Measurements from ENCODE around the gene AFAP1L1. TPM values are rescaled to one million over a fixed set of nuclear protein-coding genes. Genes with fewer than 3 reads are reported as not detected.

The AFAP1L1 gene
- total and polyA plus RNA-seq, 2 experiments from 2014 or later = 1.2 to 2.3 TPM

- H3K9me2 ChIP-seq (replicated peaks; ENCODE audit: insufficient read depth) = no peaks in the 10 kb centered on the region
- H3K9me3 ChIP-seq (ENCODE audit: low read depth) = no peaks in the 10 kb centered on the region
- H3K4me1 ChIP-seq (ENCODE audit: insufficient read depth) = no peaks in the 10 kb centered on the region
- TF ChIP-seq CTCF (IDR thresholded peaks at IDR 0.05; ENCODE audit: poor library complexity) (no peak), EZH2phosphoT487 (IDR thresholded peaks at IDR 0.05; ENCODE audit: low read depth, severe bottlenecking, unreplicated experiment) (no peak), EZH2 (IDR thresholded peaks at IDR 0.05; ENCODE audit: borderline replicate concordance) (no peak)
- no peak for DNase-seq (ENCODE audit: low spot score)
- H3K27me3 ChIP-seq = no peaks in the 10 kb centered on the region
- WGBS (ENCODE audit: low lambda C conversion rate, missing lambda C conversion rate) = 94% methylated on average over 9 of the region's 9 CpGs
- H3K27ac ChIP-seq = no peak overlapping the region
- H4K20me1 ChIP-seq (ENCODE audit: insufficient read depth, poor library complexity, severe bottlenecking) = no peaks in the 10 kb centered on the region
- no peak overlapping the region for H3K4me2 ChIP-seq
- H2AFZ ChIP-seq = no peak overlapping the region
- no peaks in the 10 kb centered on the region for H3K79me2 ChIP-seq
- no peaks in the 10 kb centered on the region for H3K36me3 ChIP-seq (replicated peaks; ENCODE audit: insufficient read depth, low read depth)
- H3K4me3 ChIP-seq = no peak overlapping the region
Observed at GRCh38 chr5:149363936-149364335, 92.3 kb downstream of the AFAP1L1 start.

GRCh38 chr5:149364719-149365118, 93.1 kb downstream of the AFAP1L1 start:
- WGBS (ENCODE audit: low lambda C conversion rate, missing lambda C conversion rate) = 94% methylated on average over 2 of the region's 2 CpGs

GRCh38 chr5:149365418-149365817, 93.8 kb downstream of the AFAP1L1 start:
- H3K27ac ChIP-seq = no peak overlapping the region
- H4K20me1 ChIP-seq (ENCODE audit: insufficient read depth, poor library complexity, severe bottlenecking) = no peaks in the 10 kb centered on the region
- H3K36me3 ChIP-seq (replicated peaks; ENCODE audit: insufficient read depth, low read depth) = no peaks in the 10 kb centered on the region
- 87% methylated on average over 6 of the region's 6 CpGs for WGBS (ENCODE audit: low lambda C conversion rate, missing lambda C conversion rate)
- no peak for DNase-seq (ENCODE audit: low spot score)
- H3K79me2 ChIP-seq = no peaks in the 10 kb centered on the region
- H2AFZ ChIP-seq = no peak overlapping the region
- no peaks in the 10 kb centered on the region for H3K9me3 ChIP-seq (ENCODE audit: low read depth)
- H3K4me1 ChIP-seq (ENCODE audit: insufficient read depth) = no peaks in the 10 kb centered on the region
- H3K4me3 ChIP-seq = no peak overlapping the region
- H3K27me3 ChIP-seq = no peaks in the 10 kb centered on the region
- no peaks in the 10 kb centered on the region for H3K9me2 ChIP-seq (replicated peaks; ENCODE audit: insufficient read depth)
- TF ChIP-seq EZH2phosphoT487 (IDR thresholded peaks at IDR 0.05; ENCODE audit: low read depth, severe bottlenecking, unreplicated experiment) (no peak), CTCF (IDR thresholded peaks at IDR 0.05; ENCODE audit: poor library complexity) (no peak), EZH2 (IDR thresholded peaks at IDR 0.05; ENCODE audit: borderline replicate concordance) (no peak)
- H3K4me2 ChIP-seq = no peak overlapping the region

More at GRCh38 chr5:149364719-149365118, 93.1 kb downstream of the AFAP1L1 start:
- H4K20me1 ChIP-seq (ENCODE audit: insufficient read depth, poor library complexity, severe bottlenecking) = no peaks in the 10 kb centered on the region
- no peak overlapping the region for H3K4me3 ChIP-seq
- no peak for DNase-seq (ENCODE audit: low spot score)
- H3K4me1 ChIP-seq (ENCODE audit: insufficient read depth) = no peaks in the 10 kb centered on the region
- no peak overlapping the region for H3K4me2 ChIP-seq
- H3K79me2 ChIP-seq = no peaks in the 10 kb centered on the region
- no peak overlapping the region for H2AFZ ChIP-seq
- no peaks in the 10 kb centered on the region for H3K27me3 ChIP-seq
- no peaks in the 10 kb centered on the region for H3K9me2 ChIP-seq (replicated peaks; ENCODE audit: insufficient read depth)
- TF ChIP-seq EZH2phosphoT487 (IDR thresholded peaks at IDR 0.05; ENCODE audit: low read depth, severe bottlenecking, unreplicated experiment) = no peak
- TF ChIP-seq CTCF (IDR thresholded peaks at IDR 0.05; ENCODE audit: poor library complexity) = no peak
- TF ChIP-seq EZH2 (IDR thresholded peaks at IDR 0.05; ENCODE audit: borderline replicate concordance) = no peak
- H3K9me3 ChIP-seq (ENCODE audit: low read depth) = no peaks in the 10 kb centered on the region
- H3K27ac ChIP-seq = no peak overlapping the region
- no peaks in the 10 kb centered on the region for H3K36me3 ChIP-seq (replicated peaks; ENCODE audit: insufficient read depth, low read depth)
